Measurements from ENCODE around the gene DDX55. TPM values are rescaled to one million over a fixed set of nuclear protein-coding genes. Genes with fewer than 3 reads are reported as not detected.
"Not testable (repeated sequence)": the region's sequence is repeated elsewhere in the genome, so short reads cannot be mapped to it uniquely, and the experiment has no call there.

DDX55 gene
- polyA plus RNA-seq, 1 donor from 2014 or later = 58.8 TPM

- no peak overlapping the region for H3K4me2 ChIP-seq (ENCODE audit: low read length)
These were observed 2.2 kb upstream of the DDX55 start for GRCh38 chr12:123599721-123600120.

GRCh38 chr12:123602651-123603195, 824 bp downstream of the DDX55 start:
- peaks cover 33% of the 10 kb centered on the region for H3K79me2 ChIP-seq (replicated peaks; ENCODE audit: insufficient read depth, low read length)
- H3K36me3 ChIP-seq (ENCODE audit: insufficient read depth, low read length) = no peaks in the 10 kb centered on the region
- no peaks in the 10 kb centered on the region for H3K9me3 ChIP-seq (ENCODE audit: low read length)
- H3K4me2 ChIP-seq (ENCODE audit: low read length) = peak overlapping the region; percentile 72
- no peaks in the 10 kb centered on the region for H3K27me3 ChIP-seq (ENCODE audit: insufficient read depth, low read depth, low read length)
- H3K9ac ChIP-seq (ENCODE audit: low read length) = peak overlapping the region; percentile 88
- no peaks in the 10 kb centered on the region for H3F3A ChIP-seq (ENCODE audit: insufficient read depth, low read length, poor library complexity, severe bottlenecking)
- H4K20me1 ChIP-seq (ENCODE audit: insufficient read depth) = no peaks in the 10 kb centered on the region
- TF ChIP-seq RAD21 (conservative IDR thresholded peaks at IDR 0.05) (no peak), SMC3 (conservative IDR thresholded peaks at IDR 0.05; ENCODE audit: poor library complexity) (no peak), POLR2AphosphoS5 (IDR thresholded peaks at IDR 0.05) (no peak), REST (IDR thresholded peaks at IDR 0.05; ENCODE audit: borderline replicate concordance) (no peak), MXI1 (conservative IDR thresholded peaks at IDR 0.05; ENCODE audit: poor library complexity, severe bottlenecking) (no peak), EZH2 (IDR thresholded peaks at IDR 0.05; ENCODE audit: borderline replicate concordance, insufficient read depth, low read length, poor library complexity, severe bottlenecking) (no peak), CTCF (IDR thresholded peaks at IDR 0.05; ENCODE audit: poor library complexity, severe bottlenecking) (no peak), TAF1 (IDR thresholded peaks at IDR 0.05; ENCODE audit: low read depth) (no peak), EP300 (conservative IDR thresholded peaks at IDR 0.05; ENCODE audit: poor library complexity, severe bottlenecking) (no peak)
- peak overlapping the region; percentile 85 for H2AFZ ChIP-seq (ENCODE audit: low read depth, low read length)
- no peaks in the 10 kb centered on the region for H3K9me2 ChIP-seq (ENCODE audit: insufficient read depth, low read length)
- H3K4me3 ChIP-seq (ENCODE audit: low read length) = peak overlapping the region; percentile 83
- peak overlapping the region; percentile 76 for H3K27ac ChIP-seq (ENCODE audit: low read length)

More at GRCh38 chr12:123599721-123600120, 2.2 kb upstream of the DDX55 start:
- Histone ChIP-seq H3K27ac (ENCODE audit: low read length) (no peak overlapping the region), H3K9me3 (ENCODE audit: low read length) (no peaks in the 10 kb centered on the region), H3K36me3 (ENCODE audit: insufficient read depth, low read length) (no peaks in the 10 kb centered on the region), H3K9ac (ENCODE audit: low read length) (no peak overlapping the region), H2AFZ (ENCODE audit: low read depth, low read length) (no peak overlapping the region), H3K9me2 (ENCODE audit: insufficient read depth, low read length) (no peaks in the 10 kb centered on the region), H3K4me3 (ENCODE audit: low read length) (no peak overlapping the region), H3F3A (ENCODE audit: insufficient read depth, low read length, poor library complexity, severe bottlenecking) (no peaks in the 10 kb centered on the region), H4K20me1 (ENCODE audit: insufficient read depth) (no peaks in the 10 kb centered on the region), H3K27me3 (ENCODE audit: insufficient read depth, low read depth, low read length) (no peaks in the 10 kb centered on the region), H3K79me2 (replicated peaks; ENCODE audit: insufficient read depth, low read length) (peaks cover 30% of the 10 kb centered on the region)
- TF ChIP-seq RAD21 (conservative IDR thresholded peaks at IDR 0.05) (no peak), EP300 (conservative IDR thresholded peaks at IDR 0.05; ENCODE audit: poor library complexity, severe bottlenecking) (no peak)

GRCh38 chr12:123603495-123603894, 1.6 kb downstream of the DDX55 start:
- H3K4me2 ChIP-seq (ENCODE audit: low read length); H3K27me3 ChIP-seq (ENCODE audit: insufficient read depth, low read depth, low read length); H3K9me3 ChIP-seq (ENCODE audit: low read length); H3F3A ChIP-seq (ENCODE audit: insufficient read depth, low read length, poor library complexity, severe bottlenecking); H3K9ac ChIP-seq (ENCODE audit: low read length); H3K36me3 ChIP-seq (ENCODE audit: insufficient read depth, low read length); H2AFZ ChIP-seq (ENCODE audit: low read depth, low read length); H4K20me1 ChIP-seq (ENCODE audit: insufficient read depth); H3K27ac ChIP-seq (ENCODE audit: low read length); H3K9me2 ChIP-seq (ENCODE audit: insufficient read depth, low read length): not testable (repeated sequence)
- Histone ChIP-seq H3K4me3 (ENCODE audit: low read length) (peak overlapping the region; percentile 83), H3K79me2 (replicated peaks; ENCODE audit: insufficient read depth, low read length) (peaks cover 33% of the 10 kb centered on the region)
